B cell (primary cell): ENCODE data around the gene MS4A2. TPM values are rescaled to one million over a fixed set of nuclear protein-coding genes. Genes with fewer than 3 reads are reported as not detected.

Experiments
- ATAC-seq: fragments of 200-7000 bp; cut with Tn5 transposase; one replicate; pipeline ENCODE4 v1.10.0; 2021; ENCODE audit warnings: low read depth, mild to moderate bottlenecking, moderate number of reproducible peaks, moderate library complexity
- CTCF ChIA-PET: fragments of 350-600 bp; sonication (Branson Sonifier 250); formaldehyde crosslinking; loops from one replicate; lab custom pipeline; 2021; ENCODE audit warnings: antibody characterized with exemption, inconsistent platforms; lab: Charles Lee
- POLR2A ChIA-PET: fragments of 350-600 bp; sonication (Branson Sonifier 250); formaldehyde crosslinking; loops from one replicate; lab custom pipeline; 2021; ENCODE audit warnings: antibody characterized with exemption; lab: Charles Lee
- DNase-seq: peaks from one replicate; pipeline ENCODE4 v3.0.0; 2013
- H2AFZ ChIP-seq: 2 replicates; pipeline ENCODE4 v1.6.1; 2012; ENCODE audit warnings: mild to moderate bottlenecking, low read depth, low read length; ENCODE audit not compliant: insufficient read depth, poor library complexity, severe bottlenecking
- H3K27ac ChIP-seq, 2 donors: 1 replicate in 1 of 2; 2 replicates in 1 of 2; pipeline ENCODE4 v1.5.1; 2012 to 2013; ENCODE audit warnings: low read length in 2 of 2, mild to moderate bottlenecking in 2 of 2, moderate library complexity in 1 of 2
- H3K27me3 ChIP-seq, 4 experiments: fragments of 200-600 bp in 1 of 4; sonication (generic) in 1 of 4; replicated peaks in 1 of 4; 1 replicate in 2 of 4; 2 replicates in 2 of 4; pipeline versions ENCODE4 v1.6.1 to v1.7.0; 2013 to 2016; ENCODE audit warnings: low read length in 3 of 4, mild to moderate bottlenecking in 2 of 4, mixed read lengths in 1 of 4, moderate library complexity in 1 of 4; ENCODE audit not compliant: insufficient read depth in 4 of 4, control insufficient read depth in 3 of 4; ENCODE audit errors: control extremely low read depth in 1 of 4
- H3K36me3 ChIP-seq, 2 experiments: replicated peaks in 1 of 2; 1 replicate in 1 of 2; 2 replicates in 1 of 2; pipeline versions ENCODE4 v1.6.1 to v1.7.1; 2013; ENCODE audit warnings: low read length in 1 of 2; ENCODE audit not compliant: insufficient read depth in 2 of 2, control insufficient read depth in 1 of 2; ENCODE audit errors: control extremely low read depth in 1 of 2, extremely low read depth in 1 of 2
- H3K4me1 ChIP-seq, 2 donors: fragments of 200-600 bp in 1 of 2; sonication (generic) in 1 of 2; 1 replicate in 1 of 2; 2 replicates in 1 of 2; pipeline versions ENCODE4 v1.5.1 to v1.6.1; 2013 to 2017; ENCODE audit warnings: low read length in 2 of 2; ENCODE audit not compliant: control insufficient read depth in 2 of 2, insufficient read depth in 2 of 2
- H3K4me2 ChIP-seq: replicated peaks from 2 replicates; pipeline ENCODE3; 2012; ENCODE audit warnings: mild to moderate bottlenecking, low read depth, low read length; ENCODE audit not compliant: poor library complexity, severe bottlenecking
- H3K4me3 ChIP-seq, 5 experiments: fragments of 200-600 bp in 1 of 5; sonication (generic) in 1 of 5; 1 replicate in 3 of 5; 2 replicates in 2 of 5; pipeline versions ENCODE4 v1.5.1 to v1.7.0; 2011 to 2016; ENCODE audit warnings: low read length in 4 of 5, mild to moderate bottlenecking in 4 of 5, low read depth in 2 of 5, control low read depth in 1 of 5, moderate library complexity in 1 of 5; ENCODE audit not compliant: insufficient read depth in 1 of 5; ENCODE audit errors: control extremely low read depth in 1 of 5, extremely low read depth in 1 of 5
- H3K79me2 ChIP-seq: fragments of 200-600 bp; sonication (generic); one replicate; pipeline ENCODE4 v1.6.0; 2016; ENCODE audit warnings: low read length; ENCODE audit not compliant: control insufficient read depth, insufficient read depth
- H3K9ac ChIP-seq: fragments of 200-600 bp; sonication (generic); 2 replicates; pipeline ENCODE4 v1.6.1; 2017; ENCODE audit warnings: mild to moderate bottlenecking, low read length, moderate library complexity
- H3K9me3 ChIP-seq, 3 donors: one replicate each; pipeline versions ENCODE4 v1.6.1 to v1.7.1; 2013; ENCODE audit warnings: low read length in 2 of 3; ENCODE audit not compliant: control insufficient read depth in 2 of 3, insufficient read depth in 1 of 3; ENCODE audit errors: control extremely low read depth in 1 of 3
- H4K20me1 ChIP-seq: 2 replicates; pipeline ENCODE4 v1.6.0; 2012; ENCODE audit warnings: mild to moderate bottlenecking, low read length; ENCODE audit not compliant: insufficient read depth, control insufficient read depth, poor library complexity, severe bottlenecking
- H3K27ac Mint-ChIP-seq: one replicate; pipeline ENCODE4 v1.8.0; 2021; ENCODE audit warnings: mixed read lengths
- H3K27me3 Mint-ChIP-seq: one replicate; pipeline ENCODE4 v1.8.0; 2021; ENCODE audit warnings: mixed read lengths
- H3K4me1 Mint-ChIP-seq: one replicate; pipeline ENCODE4 v1.8.0; 2021; ENCODE audit warnings: mixed read lengths
- H3K4me3 Mint-ChIP-seq: one replicate; pipeline ENCODE4 v1.8.0; 2021; ENCODE audit warnings: mixed read lengths
- H3K9me3 Mint-ChIP-seq: one replicate; pipeline ENCODE4 v1.8.0; 2022; ENCODE audit warnings: mixed read lengths; ENCODE audit not compliant: insufficient read depth
- EZH2 ChIP-seq: IDR thresholded peaks from 2 replicates; pipeline ENCODE4 v1.6.1; 2012; ENCODE audit warnings: borderline replicate concordance, low read depth, mild to moderate bottlenecking, moderate library complexity, low read length; ENCODE audit not compliant: insufficient read depth, poor library complexity, severe bottlenecking
- WGBS: methylation state at CpG from one replicate; pipeline ENCODE4 v1.1.5; 2013; ENCODE audit warnings: missing lambda C conversion rate; ENCODE audit not compliant: insufficient coverage; 5-methylcytosine and 5-hydroxymethylcytosine counted together
- intact Hi-C: fragments of 100-400 bp; cut with micrococcal nuclease; formaldehyde crosslinking; loops from one replicate; pipeline ENCODE4 v1.10.0; 2022
- polyA plus RNA-seq: library from polyadenylated mRNA; depleted of rRNA; stranded (reverse); fragments of >200 nt; gene quantifications from 2 replicates; pipeline ENCODE4 v1.2.3, GENCODE V29; 2012
- total RNA-seq, 2 donors: library from RNA; stranded (reverse); fragments of 120-200 nt in 1 of 2; gene quantifications; 1 replicate in 1 of 2; 2 replicates in 1 of 2; pipeline versions ENCODE4 v1.2.3 to v1.2.4, GENCODE V29; 2013 to 2022
- TF ChIP-seq, protein P1 (sequence below): fragments of 200-600 bp; IDR thresholded peaks from one replicate; pipeline ENCODE4 v1.8.0; 2022; ENCODE audit warnings: antibody characterized with exemption, mild to moderate bottlenecking

Gene MS4A2
- total and polyA plus RNA-seq, 2 donors (not counting 1 experiment from before 2014, with no cell fraction given): not detected

DNA sequence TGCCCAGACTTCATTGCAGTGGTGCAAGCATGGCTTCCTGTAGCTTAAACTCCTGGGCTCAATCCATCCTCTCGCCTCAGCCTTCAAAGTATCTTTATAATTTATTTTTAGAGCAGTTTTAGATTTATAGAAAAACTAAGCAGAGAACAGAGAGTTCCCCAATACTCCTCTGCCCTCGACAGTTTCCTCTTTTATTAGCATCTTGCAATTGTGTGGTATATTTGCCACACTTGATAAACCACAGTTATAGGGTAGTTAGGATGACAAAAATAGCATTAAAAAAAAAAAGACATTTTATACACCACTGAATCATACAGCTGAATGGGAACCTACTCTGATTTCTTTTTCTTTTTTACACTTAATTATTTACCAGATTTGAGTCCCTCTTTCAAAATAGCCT is 31.2 kb downstream of the MS4A2 start:
- H3K4me3 ChIP-seq: no peak overlapping the region
- peak; percentile 12 for DNase-seq
- no peaks in the 10 kb centered on the region for H3K79me2 ChIP-seq
- H3K27me3 Mint-ChIP-seq: peaks cover 4% of the 10 kb centered on the region
- peaks cover 7 to 9% of the 10 kb centered on the region in 2 donors for H3K4me1 ChIP-seq
- H3K4me3 Mint-ChIP-seq: no peak overlapping the region
- peaks cover 5 to 13% (median 13%) of the 10 kb centered on the region in 3 donors for H3K9me3 ChIP-seq
- CTCF ChIA-PET: no interaction called here
- TF ChIP-seq EZH2: no peak
- TF ChIP-seq, protein P1, sequence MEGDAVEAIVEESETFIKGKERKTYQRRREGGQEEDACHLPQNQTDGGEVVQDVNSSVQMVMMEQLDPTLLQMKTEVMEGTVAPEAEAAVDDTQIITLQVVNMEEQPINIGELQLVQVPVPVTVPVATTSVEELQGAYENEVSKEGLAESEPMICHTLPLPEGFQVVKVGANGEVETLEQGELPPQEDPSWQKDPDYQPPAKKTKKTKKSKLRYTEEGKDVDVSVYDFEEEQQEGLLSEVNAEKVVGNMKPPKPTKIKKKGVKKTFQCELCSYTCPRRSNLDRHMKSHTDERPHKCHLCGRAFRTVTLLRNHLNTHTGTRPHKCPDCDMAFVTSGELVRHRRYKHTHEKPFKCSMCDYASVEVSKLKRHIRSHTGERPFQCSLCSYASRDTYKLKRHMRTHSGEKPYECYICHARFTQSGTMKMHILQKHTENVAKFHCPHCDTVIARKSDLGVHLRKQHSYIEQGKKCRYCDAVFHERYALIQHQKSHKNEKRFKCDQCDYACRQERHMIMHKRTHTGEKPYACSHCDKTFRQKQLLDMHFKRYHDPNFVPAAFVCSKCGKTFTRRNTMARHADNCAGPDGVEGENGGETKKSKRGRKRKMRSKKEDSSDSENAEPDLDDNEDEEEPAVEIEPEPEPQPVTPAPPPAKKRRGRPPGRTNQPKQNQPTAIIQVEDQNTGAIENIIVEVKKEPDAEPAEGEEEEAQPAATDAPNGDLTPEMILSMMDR: no peak
- no peaks in the 10 kb centered on the region for H4K20me1 ChIP-seq
- ATAC-seq: no peak
- H3K27ac Mint-ChIP-seq: no peak overlapping the region
- no peak overlapping the region for H3K9ac ChIP-seq
- H3K27ac ChIP-seq: no peak overlapping the region
- intact Hi-C loops: no loop called here
- H3K27me3 ChIP-seq: no peaks in the 10 kb centered on the region
- WGBS: no CpG with 5 or more reads among the region's 2 CpGs
- H2AFZ ChIP-seq: no peak overlapping the region
- H3K36me3 ChIP-seq: no peaks in the 10 kb centered on the region
- H3K9me3 Mint-ChIP-seq: peaks cover 2% of the 10 kb centered on the region
- H3K4me1 Mint-ChIP-seq: peaks cover 16% of the 10 kb centered on the region
- POLR2A ChIA-PET: no interaction called here
- H3K4me2 ChIP-seq: no peak overlapping the region

DNA sequence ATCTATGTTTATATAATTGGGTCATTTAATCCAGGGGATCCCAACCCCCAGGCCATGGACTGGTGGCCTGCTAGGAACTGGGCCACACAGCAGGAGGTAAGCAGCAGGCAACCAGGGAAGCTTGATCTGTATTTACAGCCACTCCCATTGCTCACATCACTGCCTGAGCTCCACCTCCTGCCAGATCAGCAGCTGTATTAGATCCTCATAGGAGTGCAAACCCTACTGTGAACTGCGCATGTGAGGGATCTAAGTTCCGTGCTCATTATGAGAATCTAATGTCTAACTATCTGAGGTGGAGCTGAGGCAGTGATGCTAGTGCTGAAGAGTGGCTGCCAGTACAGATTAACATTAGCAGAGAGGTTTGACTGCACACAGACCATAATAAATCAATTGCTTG is 32.8 kb downstream of the MS4A2 start:
- H2AFZ ChIP-seq: no peak overlapping the region

More for the DNA sequence above, 32.8 kb downstream of the MS4A2 start:
- H4K20me1 ChIP-seq: no peaks in the 10 kb centered on the region
- H3K36me3 ChIP-seq: no peaks in the 10 kb centered on the region
- H3K9me3 Mint-ChIP-seq: peaks cover 2% of the 10 kb centered on the region
- peaks cover 6 to 13% (median 13%) of the 10 kb centered on the region in 3 donors for H3K9me3 ChIP-seq
- POLR2A ChIA-PET: no interaction called here
- CTCF ChIA-PET: no interaction called here
- H3K4me2 ChIP-seq: no peak overlapping the region
- no peak overlapping the region for H3K4me3 Mint-ChIP-seq
- no peak overlapping the region for H3K9ac ChIP-seq
- H3K4me3 ChIP-seq: no peak overlapping the region
- peaks cover 22 to 24% of the 10 kb centered on the region in 2 donors for H3K4me1 ChIP-seq
- WGBS: no CpG with 5 or more reads among the region's 2 CpGs
- no peaks in the 10 kb centered on the region for H3K27me3 ChIP-seq
- intact Hi-C loops: no loop called here
- no peak overlapping the region for H3K27ac Mint-ChIP-seq
- ATAC-seq (no peak), DNase-seq (no peak)
- peaks cover 3% of the 10 kb centered on the region for H3K27me3 Mint-ChIP-seq
- TF ChIP-seq, protein P1: no peak
- no peak for TF ChIP-seq EZH2
- peaks cover 30% of the 10 kb centered on the region for H3K4me1 Mint-ChIP-seq
- H3K79me2 ChIP-seq: no peaks in the 10 kb centered on the region
- no peak overlapping the region for H3K27ac ChIP-seq
